ENCODE data around the gene LRP8.

The LRP8 gene

GRCh38 chr1:53359225-53359933 lies 31.5 kb upstream of the LRP8 start:
- no peak for DNase-seq (ENCODE audit: low read depth in 2 of 2)

- no peak for DNase-seq (ENCODE audit: low read depth in 2 of 2)
Observed at GRCh38 chr1:53356637-53357036, 28.8 kb upstream of the LRP8 start.

- no peak for DNase-seq (ENCODE audit: low read depth in 2 of 2)
Observed at GRCh38 chr1:53354119-53354518, 26.2 kb upstream of the LRP8 start.

GRCh38 chr1:53352561-53352960 lies 24.7 kb upstream of the LRP8 start:
- DNase-seq (ENCODE audit: low read depth in 2 of 2) = no peak

GRCh38 chr1:53350853-53351767 lies 23.2 kb upstream of the LRP8 start:
- no peak for DNase-seq (ENCODE audit: low read depth in 2 of 2)

GRCh38 chr1:53349968-53350852 lies 22.3 kb upstream of the LRP8 start:
- no peak for DNase-seq (ENCODE audit: low read depth in 2 of 2)

- no peak for DNase-seq (ENCODE audit: low read depth in 2 of 2)
Observed at GRCh38 chr1:53349369-53349835, 21.5 kb upstream of the LRP8 start.

GRCh38 chr1:53348486-53349368 lies 20.9 kb upstream of the LRP8 start:
- no peak for DNase-seq (ENCODE audit: low read depth in 2 of 2)

- DNase-seq (ENCODE audit: low read depth in 2 of 2) = no peak
Observed at GRCh38 chr1:53346814-53347176, 18.9 kb upstream of the LRP8 start.

GRCh38 chr1:53345996-53346813 lies 18.3 kb upstream of the LRP8 start:
- no peak for DNase-seq (ENCODE audit: low read depth in 2 of 2)

- DNase-seq (ENCODE audit: low read depth in 2 of 2) = no peak
Observed at GRCh38 chr1:53344921-53345838, 17.3 kb upstream of the LRP8 start.

- DNase-seq (ENCODE audit: low read depth in 2 of 2) = no peak
Observed at GRCh38 chr1:53343831-53344668, 16.2 kb upstream of the LRP8 start.

GRCh38 chr1:53342735-53343470 lies 15.0 kb upstream of the LRP8 start:
- DNase-seq (ENCODE audit: low read depth in 2 of 2) = no peak

GRCh38 chr1:53341961-53342707 lies 14.3 kb upstream of the LRP8 start:
- DNase-seq (ENCODE audit: low read depth in 2 of 2) = no peak

GRCh38 chr1:53341521-53341895 lies 13.6 kb upstream of the LRP8 start:
- no peak for DNase-seq (ENCODE audit: low read depth in 2 of 2)

- DNase-seq (ENCODE audit: low read depth in 2 of 2) = peak in 1 of 2 donors; percentile 16
Observed at GRCh38 chr1:53340660-53341520, 13.0 kb upstream of the LRP8 start.

Data from stimulated activated CD4-positive, alpha-beta T cell treated with anti-CD3 and anti-CD28 coated beads, Interleukin-1b, Interleukin-23, amount 100 ng/mL, for 1 hour (primary cell).